GM19193 (cell line): ENCODE data around the gene RSRC2.

Source experiments
- POLR2A ChIP-seq: IDR thresholded peaks from 4 replicates; pipeline ENCODE4 v1.6.1; 2011; ENCODE audit not compliant: insufficient read depth, insufficient read length; ENCODE audit errors: extremely low read depth

RSRC2 gene, protein sequence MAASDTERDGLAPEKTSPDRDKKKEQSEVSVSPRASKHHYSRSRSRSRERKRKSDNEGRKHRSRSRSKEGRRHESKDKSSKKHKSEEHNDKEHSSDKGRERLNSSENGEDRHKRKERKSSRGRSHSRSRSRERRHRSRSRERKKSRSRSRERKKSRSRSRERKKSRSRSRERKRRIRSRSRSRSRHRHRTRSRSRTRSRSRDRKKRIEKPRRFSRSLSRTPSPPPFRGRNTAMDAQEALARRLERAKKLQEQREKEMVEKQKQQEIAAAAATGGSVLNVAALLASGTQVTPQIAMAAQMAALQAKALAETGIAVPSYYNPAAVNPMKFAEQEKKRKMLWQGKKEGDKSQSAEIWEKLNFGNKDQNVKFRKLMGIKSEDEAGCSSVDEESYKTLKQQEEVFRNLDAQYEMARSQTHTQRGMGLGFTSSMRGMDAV

DNA sequence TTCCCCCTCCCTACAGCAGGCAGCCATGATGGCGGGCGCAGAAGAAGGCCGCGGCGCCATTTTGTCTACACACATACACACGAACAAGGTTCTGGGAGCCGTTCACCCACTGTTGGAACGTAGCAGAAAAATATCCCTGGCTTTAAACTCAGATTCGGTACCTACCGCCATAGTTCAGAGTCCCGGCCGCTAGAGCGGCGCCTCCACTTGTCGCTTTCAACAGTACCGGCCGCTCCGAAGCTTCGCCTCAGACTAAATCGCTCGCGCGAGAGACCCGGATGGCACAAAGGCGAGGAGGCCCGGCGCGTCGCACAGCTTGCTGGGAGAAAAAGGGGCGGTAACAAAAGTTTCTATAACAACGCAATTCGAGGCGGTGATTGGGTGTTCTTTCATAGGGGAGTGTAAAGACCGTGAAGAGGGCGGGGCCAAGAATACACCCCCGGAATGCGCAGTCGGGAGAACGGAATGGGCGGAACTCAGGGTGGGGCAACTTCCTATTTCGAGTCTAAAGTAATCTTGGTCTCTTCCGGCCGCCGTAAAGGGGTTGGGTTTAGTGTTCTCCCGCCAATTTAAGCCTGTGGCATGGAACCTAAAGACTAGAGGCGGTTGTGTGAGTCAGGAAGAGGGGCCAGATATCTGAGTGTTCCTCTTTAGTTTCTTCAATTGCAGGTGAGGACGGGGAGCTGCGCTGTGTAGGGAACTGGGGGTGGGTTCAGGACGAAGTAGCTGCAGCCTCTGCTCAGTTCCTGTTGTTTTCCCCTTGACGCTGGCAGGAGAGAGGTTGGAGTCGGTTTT lies at the start of gene RSRC2, which contains the start of gene KNTC1:
Gene RSRC2, minus strand, starts transcription at position 254 of the 795 bp plus-strand sequence. Its CDS starts 83 bp downstream, at position 171.
Gene KNTC1, plus strand, starts transcription at position 567 of the 795 bp plus-strand sequence. CDS start 2,815 bp downstream, outside the sequence.
- peak; percentile 99 for TF ChIP-seq POLR2A

DNA sequence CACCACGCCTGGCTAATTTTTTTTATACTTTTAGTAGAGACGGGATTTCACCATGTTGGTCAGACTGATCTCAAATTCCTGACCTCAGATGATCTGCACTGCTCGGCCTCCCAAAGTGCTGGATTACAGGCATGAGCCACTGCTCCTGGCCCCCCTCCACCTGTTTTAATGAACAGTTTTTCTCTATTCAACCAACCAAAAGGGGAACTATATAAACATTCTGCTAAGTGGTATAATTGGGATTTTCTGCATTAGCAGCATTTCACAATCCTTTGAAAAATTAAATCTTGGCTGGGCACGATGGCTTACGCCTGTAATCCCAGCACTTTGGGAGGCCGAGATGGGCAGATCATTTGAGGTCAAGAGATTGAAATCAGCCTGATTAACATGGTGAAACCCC lies 45.1 kb upstream of the RSRC2 start:
- no peak for TF ChIP-seq POLR2A

DNA sequence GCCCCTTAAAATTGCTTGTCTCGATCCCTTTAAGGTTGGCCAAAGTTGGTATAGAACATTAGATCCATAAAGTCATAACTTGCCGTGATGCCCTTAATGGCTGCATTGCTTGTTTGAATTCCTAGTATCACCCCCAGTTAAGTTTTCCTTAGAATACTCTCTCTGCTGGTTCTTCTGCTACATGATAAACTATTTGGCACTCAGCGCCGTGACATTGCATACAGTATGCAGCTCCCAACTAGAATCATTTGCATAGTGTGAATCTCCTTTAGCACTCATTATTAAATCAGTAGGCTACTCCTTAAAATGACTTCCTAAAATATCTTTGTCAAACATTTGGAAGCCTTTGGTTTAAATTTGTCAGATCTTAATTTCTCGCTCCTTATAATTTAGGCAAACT lies 42.6 kb upstream of the RSRC2 start:
- no peak for TF ChIP-seq POLR2A

DNA sequence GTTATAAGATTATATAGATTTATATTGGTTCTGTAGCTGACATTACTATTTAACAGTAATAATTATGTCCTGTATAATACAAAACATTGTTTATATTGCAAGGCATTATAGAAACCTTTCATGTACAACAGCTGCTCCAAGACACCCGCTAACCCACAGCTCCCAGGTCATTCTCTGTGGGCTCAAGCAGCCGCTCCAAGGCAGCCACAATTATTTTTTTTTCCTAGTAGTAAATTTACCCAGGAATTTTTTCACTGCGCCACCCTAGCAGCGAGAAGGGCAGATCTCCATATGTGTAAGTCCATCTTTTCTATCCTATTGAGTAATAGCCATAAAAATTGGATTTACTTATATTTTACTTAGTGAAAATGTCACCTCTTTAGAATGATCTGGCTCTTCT lies 36.6 kb upstream of the RSRC2 start:
- TF ChIP-seq POLR2A = no peak

DNA sequence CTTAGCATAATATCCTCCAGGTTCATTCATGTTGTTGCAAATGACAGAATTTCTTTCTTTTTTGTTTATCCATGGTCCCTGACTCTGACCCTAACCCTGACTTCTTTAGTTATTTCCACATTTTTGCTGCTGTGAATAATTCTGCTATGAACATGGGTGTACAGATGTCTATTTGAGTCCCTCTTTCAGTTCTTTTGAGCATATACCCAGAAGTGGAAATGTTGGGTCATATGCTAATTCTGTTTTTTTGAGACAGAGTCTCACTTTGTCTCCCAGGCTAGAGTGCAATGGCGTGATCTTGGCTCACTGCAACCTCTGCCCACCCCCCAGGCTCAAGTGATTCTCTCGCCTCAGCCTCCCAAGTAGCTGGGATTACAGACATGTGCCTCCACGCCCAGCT lies 33.4 kb upstream of the RSRC2 start:
- no peak for TF ChIP-seq POLR2A

DNA sequence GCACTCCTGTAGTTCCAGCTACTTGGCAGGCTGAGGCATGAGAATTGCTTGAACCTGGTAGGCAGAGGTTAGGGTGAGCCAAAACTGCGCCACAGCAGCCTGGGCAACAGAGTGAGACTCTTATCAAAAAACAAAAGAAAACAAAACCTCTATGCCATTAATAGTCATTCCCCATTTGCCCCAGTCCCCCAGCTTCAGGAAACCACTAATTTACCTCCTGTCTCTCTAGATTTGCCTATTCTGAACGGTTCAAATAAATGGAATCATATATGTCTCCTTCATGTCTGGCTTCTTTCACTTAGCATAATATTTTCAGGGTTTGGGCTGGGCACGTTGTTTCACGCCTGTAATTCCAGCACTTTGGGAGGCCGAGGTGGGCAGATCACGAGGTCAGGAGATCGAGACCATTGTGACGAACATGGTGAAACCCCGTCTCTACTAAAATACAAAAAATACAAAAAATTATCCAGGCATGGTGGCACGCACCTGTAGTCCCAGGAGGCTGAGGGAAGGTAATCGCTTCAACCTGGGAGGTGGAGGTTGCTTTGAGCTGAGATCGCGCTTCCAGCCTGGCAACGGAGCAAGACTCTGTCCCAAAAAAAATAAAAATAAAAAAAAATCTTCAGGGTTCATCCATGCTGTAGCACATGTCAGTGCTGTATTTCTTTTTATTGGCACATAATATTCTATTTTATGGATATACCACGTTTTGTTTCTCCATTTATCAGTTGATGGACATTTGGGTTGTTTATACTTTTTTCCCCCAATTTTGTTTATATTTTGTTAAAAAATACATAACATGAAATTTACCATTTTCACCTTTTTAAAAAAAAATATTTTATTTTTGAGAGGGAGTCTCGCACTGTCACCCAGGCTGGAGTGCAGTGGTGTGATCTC lies 32.3 kb upstream of the RSRC2 start:
- no peak for TF ChIP-seq POLR2A

DNA sequence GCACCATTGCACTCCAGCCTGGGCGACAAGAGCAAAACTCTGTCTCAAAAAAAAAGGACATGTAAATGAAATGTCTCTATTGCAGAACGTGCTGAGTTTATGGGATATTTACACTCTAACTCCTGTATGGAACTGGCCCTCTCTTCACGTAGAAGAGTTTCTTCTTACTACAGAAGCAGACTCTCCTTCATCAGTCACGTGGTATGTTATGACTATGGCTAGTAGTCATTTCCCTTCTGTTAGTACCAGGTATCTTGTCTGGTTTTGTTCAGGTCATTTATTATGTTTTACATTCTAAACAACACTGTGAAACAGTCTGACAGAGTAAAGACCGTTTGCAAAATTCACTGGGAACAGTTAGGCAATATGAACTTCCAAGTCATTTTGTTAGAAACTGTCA lies 20.6 kb upstream of the RSRC2 start:
- TF ChIP-seq POLR2A = no peak

DNA sequence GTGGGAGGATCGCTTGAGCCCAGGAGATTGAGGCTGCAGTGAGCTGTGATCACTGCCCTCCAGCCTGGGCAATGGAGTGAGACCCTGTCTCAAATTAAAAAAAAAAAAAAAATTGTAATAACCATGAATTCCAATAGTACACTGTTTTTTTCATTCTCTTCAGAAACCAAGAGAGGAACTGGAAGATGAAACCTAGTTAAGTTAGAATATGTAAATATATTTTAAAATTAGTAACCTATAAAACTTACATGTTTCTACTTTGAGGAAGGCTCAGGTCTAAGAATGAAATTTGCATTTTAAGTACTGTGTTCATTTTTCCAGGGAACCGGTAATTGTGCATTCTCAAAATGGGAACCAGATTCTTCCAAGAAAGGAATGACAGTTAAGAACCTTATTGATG lies 19.1 kb upstream of the RSRC2 start:
- TF ChIP-seq POLR2A = no peak

DNA sequence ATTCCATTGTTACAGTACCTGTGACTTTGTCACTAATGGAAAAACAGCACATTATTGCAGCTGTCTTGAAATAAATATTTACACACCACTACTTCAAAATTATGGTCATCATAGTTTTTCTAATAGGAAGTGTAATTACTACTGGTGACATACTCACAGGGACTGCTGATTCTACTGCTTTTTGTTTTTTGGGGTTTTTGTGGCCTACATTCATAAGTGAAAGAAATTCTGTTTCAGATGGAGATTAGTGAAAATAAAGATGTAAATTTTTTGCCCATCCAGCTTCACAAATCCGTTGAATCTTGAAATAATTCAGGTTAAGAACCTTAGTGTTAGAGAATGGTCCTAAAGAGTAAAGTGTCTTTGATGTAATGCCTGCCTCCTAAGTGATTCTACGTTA lies 17.8 kb upstream of the RSRC2 start:
- TF ChIP-seq POLR2A = no peak

DNA sequence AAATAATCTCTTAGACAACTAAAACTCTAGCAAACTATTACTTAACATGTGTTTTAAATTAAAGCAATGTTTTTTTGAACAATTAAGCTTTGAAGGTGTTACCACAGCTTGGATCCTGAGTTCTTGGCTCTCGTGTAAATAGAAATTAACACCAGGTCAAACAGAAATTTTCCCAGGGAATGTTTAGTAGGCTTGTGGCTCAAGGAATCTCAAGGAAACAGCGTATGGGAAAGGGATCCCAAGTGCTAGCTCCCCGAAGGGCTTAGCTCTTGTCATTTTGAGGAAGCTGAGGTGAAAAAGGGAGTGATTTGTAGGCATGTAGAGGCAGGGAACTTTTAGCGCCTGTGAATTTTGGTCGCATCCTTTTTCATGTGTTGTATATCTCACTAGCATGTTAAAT lies 11.8 kb upstream of the RSRC2 start:
- no peak for TF ChIP-seq POLR2A

DNA sequence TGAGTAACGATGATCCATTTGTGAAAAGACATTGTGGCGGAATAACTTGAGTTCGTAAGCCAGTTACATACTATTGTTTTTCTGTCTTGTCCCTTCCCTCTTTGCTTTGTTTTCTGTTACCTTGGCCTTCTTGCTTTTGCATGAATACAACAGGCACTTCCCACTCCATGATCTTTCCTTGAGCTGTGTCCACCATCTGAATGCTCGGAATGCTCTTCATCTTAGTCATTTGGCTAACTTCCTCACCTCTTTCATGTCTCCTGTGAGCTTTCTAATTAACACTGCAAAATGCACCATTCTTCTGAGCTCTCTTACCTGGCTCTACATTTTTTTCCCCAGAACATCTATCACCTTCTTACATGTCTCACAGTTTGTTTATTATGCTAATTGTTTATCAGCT lies 10.3 kb upstream of the RSRC2 start:
- TF ChIP-seq POLR2A = no peak

DNA sequence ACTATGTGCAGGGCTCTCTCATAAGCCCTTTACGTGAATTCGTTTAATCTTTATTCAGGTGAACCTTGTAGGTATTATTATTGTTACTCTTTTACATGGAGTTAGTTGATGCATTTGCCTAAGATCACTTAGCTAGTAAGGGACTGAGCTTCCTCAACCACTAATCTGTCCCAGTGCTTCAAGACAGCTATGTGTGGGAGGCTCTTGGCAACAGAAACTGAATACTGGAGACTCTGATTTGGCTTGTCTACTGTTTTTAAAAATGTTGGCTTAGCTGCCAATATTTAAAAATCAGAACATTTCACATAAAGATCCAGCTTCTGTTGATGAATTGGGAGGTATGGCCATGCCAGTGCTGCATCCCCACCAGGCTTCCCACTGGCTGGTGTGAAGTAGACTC lies 7.1 kb upstream of the RSRC2 start:
- no peak for TF ChIP-seq POLR2A

DNA sequence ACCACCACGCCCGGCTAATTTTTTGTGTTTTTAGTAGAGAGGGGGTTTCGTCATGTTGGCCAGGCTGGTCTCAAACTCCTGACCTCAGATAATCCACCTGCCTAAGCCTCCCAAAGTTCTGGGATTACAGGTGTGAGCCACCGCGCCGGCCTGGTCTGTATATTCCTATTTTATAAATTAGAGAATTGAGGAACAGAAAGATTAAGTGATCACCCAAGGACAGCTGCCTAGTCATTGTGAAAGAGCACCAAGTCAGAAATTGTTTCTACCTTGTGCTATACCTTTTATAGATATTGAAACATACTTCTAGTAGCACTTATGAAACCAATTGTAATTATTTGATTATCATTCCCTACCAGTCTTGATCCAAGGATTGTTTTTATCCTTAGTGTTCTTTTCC lies 2.3 kb upstream of the RSRC2 start:
- no peak for TF ChIP-seq POLR2A

DNA sequence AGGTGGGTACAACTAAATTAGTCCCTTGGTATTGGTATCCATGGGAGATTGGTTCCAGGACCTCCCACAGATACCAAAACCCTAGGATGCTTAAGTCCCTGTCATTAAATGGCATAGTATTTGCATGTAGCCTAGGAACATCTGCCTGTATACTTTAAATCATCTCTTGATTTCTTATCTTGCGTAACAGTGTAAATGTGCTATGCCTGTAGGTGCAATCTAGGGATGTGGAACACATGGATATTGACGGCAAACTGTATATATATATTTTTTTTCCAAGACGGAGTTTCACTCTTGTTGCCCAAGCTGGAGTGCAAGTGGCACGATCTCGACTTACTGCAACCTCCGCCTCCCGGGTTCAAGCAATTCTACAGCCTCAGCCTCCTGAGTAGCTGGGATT lies 1.8 kb upstream of the RSRC2 start:
- no peak for TF ChIP-seq POLR2A

DNA sequence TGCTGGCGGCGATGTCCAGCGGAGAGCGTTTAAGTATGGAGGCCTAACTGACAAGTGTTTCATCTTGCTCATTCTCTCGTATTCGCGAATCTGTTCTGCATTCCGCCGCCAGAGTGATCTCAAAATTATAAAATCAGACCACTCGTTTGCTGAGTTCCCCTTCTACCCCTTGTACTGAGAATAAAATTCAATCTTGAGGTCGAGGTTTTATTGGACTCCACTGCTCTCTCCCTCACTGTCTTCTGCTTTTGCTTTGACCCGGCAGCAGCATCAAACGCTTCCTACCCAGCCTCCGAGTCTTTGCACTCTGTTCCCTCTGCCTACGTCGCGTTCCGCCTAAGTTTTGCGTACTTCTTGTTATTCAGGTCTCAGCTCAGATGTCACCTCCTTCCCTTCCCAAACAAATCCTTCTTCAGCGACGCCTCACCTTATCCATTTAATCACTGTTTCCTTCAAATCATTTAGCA lies 775 bp upstream of the RSRC2 start:
- no peak for TF ChIP-seq POLR2A
